HepG2 (cell line): ENCODE results near the gene EPM2A. TPM values are rescaled to one million over a fixed set of nuclear protein-coding genes. Genes with fewer than 3 reads are reported as not detected.

Experiments
- ARNT ChIP-seq: fragments of 450-650 bp; IDR thresholded peaks from 2 replicates; pipeline ENCODE4 v1.6.1; 2017
- FOXA3 ChIP-seq: IDR thresholded peaks from 2 replicates; pipeline ENCODE4 v1.6.1; 2016; ENCODE audit warnings: missing genetic modification reagents, missing compliant biosample characterization
- KDM3A ChIP-seq: IDR thresholded peaks from 2 replicates; pipeline ENCODE4 v1.6.1; 2018; ENCODE audit warnings: low read depth, missing compliant biosample characterization
- KDM5A ChIP-seq: fragments of 200-600 bp; sonication (generic); IDR thresholded peaks from 2 replicates; pipeline ENCODE4 v1.7.0; 2018; ENCODE audit warnings: antibody characterized with exemption, mild to moderate bottlenecking, low read length, borderline replicate concordance
- KDM6A ChIP-seq: IDR thresholded peaks from 2 replicates; pipeline ENCODE4 v1.6.1; 2016; ENCODE audit warnings: low read depth
- MED1 ChIP-seq: sonication (generic); formaldehyde crosslinking; IDR thresholded peaks from 2 replicates; pipeline ENCODE4 v1.4.0; 2020; ENCODE audit warnings: missing genetic modification reagents
- MTF2 ChIP-seq: sonication (generic); formaldehyde crosslinking; IDR thresholded peaks from 2 replicates; pipeline ENCODE4 v1.5.0; 2020; ENCODE audit warnings: missing genetic modification reagents, borderline replicate concordance
- NR2C2 ChIP-seq: sonication (generic); formaldehyde crosslinking; IDR thresholded peaks from 2 replicates; pipeline ENCODE4 v1.4.0; 2020; ENCODE audit warnings: missing genetic modification reagents, mild to moderate bottlenecking, moderate library complexity, borderline replicate concordance
- PCBP1 ChIP-seq: fragments of 200-400 bp; formaldehyde crosslinking; IDR thresholded peaks from 2 replicates; pipeline ENCODE4 v1.6.1; 2017; ENCODE audit warnings: mild to moderate bottlenecking, low read depth, low read length, borderline replicate concordance
- RARG ChIP-seq: sonication (generic); formaldehyde crosslinking; IDR thresholded peaks from 2 replicates; pipeline ENCODE4 v1.4.0; 2020; ENCODE audit warnings: low read depth, mild to moderate bottlenecking, missing genetic modification reagents
- REPIN1 ChIP-seq: sonication (generic); formaldehyde crosslinking; IDR thresholded peaks from 2 replicates; pipeline ENCODE4 v1.8.0; 2022; ENCODE audit warnings: missing genetic modification reagents, low read depth, mild to moderate bottlenecking, borderline replicate concordance
- SALL1 ChIP-seq: sonication (generic); formaldehyde crosslinking; IDR thresholded peaks from 2 replicates; pipeline ENCODE4 v1.8.0; 2022; ENCODE audit warnings: mild to moderate bottlenecking, missing genetic modification reagents
- SOX5 ChIP-seq: IDR thresholded peaks from 2 replicates; pipeline ENCODE4 v1.6.1; 2016; ENCODE audit warnings: borderline replicate concordance
- TEAD2 ChIP-seq: sonication (generic); formaldehyde crosslinking; IDR thresholded peaks from 2 replicates; pipeline ENCODE4 v1.9.0; 2021; ENCODE audit warnings: missing genetic modification reagents
- YEATS4 ChIP-seq: sonication (generic); formaldehyde crosslinking; IDR thresholded peaks from 2 replicates; pipeline ENCODE4 v1.4.0; 2020; ENCODE audit warnings: missing genetic modification reagents, borderline replicate concordance
- ZNF225 ChIP-seq: sonication (generic); formaldehyde crosslinking; IDR thresholded peaks from 2 replicates; pipeline ENCODE4 v1.4.0; 2020; ENCODE audit warnings: mild to moderate bottlenecking, missing genetic modification reagents
- ZNF230 ChIP-seq: sonication (generic); formaldehyde crosslinking; IDR thresholded peaks from 2 replicates; pipeline ENCODE4 v1.4.0; 2020; ENCODE audit warnings: mild to moderate bottlenecking, missing genetic modification reagents
- ZNF343 ChIP-seq: sonication (generic); formaldehyde crosslinking; IDR thresholded peaks from 2 replicates; pipeline ENCODE4 v1.4.0; 2020; ENCODE audit warnings: mild to moderate bottlenecking, missing genetic modification reagents
- ZNF558 ChIP-seq: sonication (generic); formaldehyde crosslinking; IDR thresholded peaks from 2 replicates; pipeline ENCODE4 v1.9.0; 2022; ENCODE audit warnings: mild to moderate bottlenecking, missing genetic modification reagents, borderline replicate concordance
- ZNF713 ChIP-seq: sonication (generic); formaldehyde crosslinking; IDR thresholded peaks from 2 replicates; pipeline ENCODE4 v1.4.0; 2020; ENCODE audit warnings: mild to moderate bottlenecking, missing genetic modification reagents
- ZNF746 ChIP-seq: sonication (generic); formaldehyde crosslinking; IDR thresholded peaks from 2 replicates; pipeline ENCODE4 v1.8.0; 2022; ENCODE audit warnings: mild to moderate bottlenecking, missing genetic modification reagents
- ZNF878 ChIP-seq: sonication (generic); formaldehyde crosslinking; IDR thresholded peaks from 2 replicates; pipeline ENCODE4 v1.8.1; 2023; ENCODE audit warnings: mild to moderate bottlenecking, missing genetic modification reagents, moderate library complexity
- polyA plus RNA-seq, 8 experiments: library from polyadenylated mRNA; depleted of rRNA in 3 of 8; stranded (reverse) in 7 of 8; unstranded in 1 of 8; fragments of >200 nt; fragmentation: Illumina TruSeq in 4 of 8; extraction: Trizol in 4 of 8; gene quantifications; 2 replicates each; pipeline versions ENCODE4 v1.2.1 to v1.2.3, GENCODE V29; 2011 to 2016; ENCODE audit warnings: low read depth in 4 of 8, missing spikeins in 1 of 8, mixed read lengths in 1 of 8; ENCODE audit not compliant: insufficient read depth in 1 of 8
- total RNA-seq, 5 experiments: library from RNA; depleted of rRNA; stranded (reverse); fragments of >200 nt; fragmentation: Illumina TruSeq; extraction: Trizol; gene quantifications; 2 replicates each; pipeline ENCODE4 v1.2.3, GENCODE V29; 2016; ENCODE audit warnings: low read depth in 1 of 5
- TF ChIP-seq, protein P1 (sequence below): sonication (generic); formaldehyde crosslinking; IDR thresholded peaks from 2 replicates; pipeline ENCODE4 v1.8.1; 2023; ENCODE audit warnings: mild to moderate bottlenecking, inconsistent platforms, moderate library complexity, missing genetic modification reagents, borderline replicate concordance
- TF ChIP-seq, protein P2 (sequence below): IDR thresholded peaks from 2 replicates; pipeline ENCODE4 v1.6.1; 2016; ENCODE audit warnings: low read depth, borderline replicate concordance
- TF ChIP-seq, protein P3 (sequence below): IDR thresholded peaks from 2 replicates; pipeline ENCODE4 v1.6.1; 2016; ENCODE audit warnings: control low read depth
- TF ChIP-seq, protein P4 (sequence below): sonication (generic); formaldehyde crosslinking; IDR thresholded peaks from 2 replicates; pipeline ENCODE4 v1.4.0; 2020; ENCODE audit warnings: mild to moderate bottlenecking, missing genetic modification reagents

Gene EPM2A
- total and polyA plus RNA-seq, 2 of the 13 experiments (the other 11 are each of a cell fraction or from before 2014, with no cell fraction given) = 4.6 to 9.2 TPM

DNA sequence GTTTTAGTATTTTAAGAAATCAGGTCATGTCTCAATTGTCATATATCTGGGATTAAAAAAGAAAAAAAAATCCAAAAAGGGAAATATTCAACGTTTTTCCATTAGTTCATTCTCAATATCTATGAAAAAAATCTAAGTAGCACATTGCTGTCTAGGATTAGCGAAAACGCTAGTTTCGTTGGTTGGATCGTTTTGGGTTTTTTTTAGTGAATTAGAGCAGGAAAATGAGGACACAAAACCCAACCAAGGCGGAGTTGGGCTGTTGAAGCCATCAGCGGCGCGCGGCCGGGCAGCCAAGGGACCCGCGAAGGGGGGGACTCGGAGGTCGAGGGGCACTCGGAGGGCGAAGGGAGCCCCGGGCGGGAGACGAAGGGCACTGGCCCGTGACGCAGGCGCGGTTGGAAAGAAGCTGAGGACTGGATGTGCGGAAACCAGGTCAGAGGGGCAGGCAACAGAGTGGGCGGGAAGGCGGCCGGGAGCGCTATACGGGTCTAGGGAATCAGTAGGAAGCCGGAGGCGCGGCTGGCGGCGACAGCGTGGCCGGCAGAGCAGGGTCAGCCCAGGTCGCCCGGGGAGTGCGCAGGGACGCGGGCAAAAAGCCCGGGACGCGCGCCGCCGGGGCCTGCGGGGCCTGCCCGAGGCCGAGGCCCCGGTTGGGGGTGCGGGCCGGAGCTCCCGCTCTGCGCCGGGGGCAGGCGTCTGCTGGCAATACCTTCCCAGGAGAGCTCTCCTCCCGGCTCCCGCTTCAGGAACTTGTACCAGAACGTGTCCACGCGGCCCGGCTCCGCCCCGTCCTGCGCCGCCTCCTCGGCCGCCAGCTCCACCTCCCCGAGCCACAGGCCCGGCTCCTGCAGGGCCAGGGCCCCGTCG, 599 bp downstream of the EPM2A start (continued):
- TF ChIP-seq, protein P1, sequence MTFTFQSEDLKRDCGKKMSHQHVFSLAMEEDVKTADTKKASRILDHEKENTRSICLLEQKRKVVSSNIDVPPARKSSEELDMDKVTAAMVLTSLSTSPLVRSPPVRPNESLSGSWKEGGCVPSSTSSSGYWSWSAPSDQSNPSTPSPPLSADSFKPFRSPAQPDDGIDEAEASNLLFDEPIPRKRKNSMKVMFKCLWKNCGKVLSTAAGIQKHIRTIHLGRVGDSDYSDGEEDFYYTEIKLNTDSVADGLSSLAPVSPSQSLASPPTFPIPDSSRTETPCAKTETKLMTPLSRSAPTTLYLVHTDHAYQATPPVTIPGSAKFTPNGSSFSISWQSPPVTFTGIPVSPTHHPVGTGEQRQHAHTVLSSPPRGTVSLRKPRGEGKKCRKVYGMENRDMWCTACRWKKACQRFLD (CRISPR knock-in tag) = no peak
- TF ChIP-seq ZNF225 (no peak; the same call in 1 of the 2 replicates), ZNF230 (CRISPR knock-in tag) (no peak; the same call in 1 of the 2 replicates), REPIN1 (CRISPR knock-in tag) (peak; percentile 78; the same call in 1 of the 2 replicates), ZNF558 (0 out of 2 replicates have a peak, but pooled peaks have one; percentile 15), KDM3A (CRISPR knock-in tag) (0 out of 2 replicates have a peak, but pooled peaks have one; percentile 50), RARG (CRISPR knock-in tag) (peak; percentile 79), KDM5A (no peak), MTF2 (CRISPR knock-in tag) (peak; percentile 79), YEATS4 (peak; percentile 85), ARNT (no peak), PCBP1 (0 out of 2 replicates have a peak, but pooled peaks have one; percentile 69), SOX5 (CRISPR knock-in tag) (no peak), KDM6A (0 out of 2 replicates have a peak, but pooled peaks have one; percentile 13), ZNF878 (CRISPR knock-in tag) (peak; percentile 61), NR2C2 (CRISPR knock-in tag) (peak; percentile 92), ZNF343 (CRISPR knock-in tag) (peak; percentile 16), SALL1 (CRISPR knock-in tag) (peak; percentile 96), ZNF713 (CRISPR knock-in tag) (0 out of 2 replicates have a peak, but pooled peaks have one; percentile 84), FOXA3 (peak; percentile 67), ZNF746 (CRISPR knock-in tag) (peak; percentile 87), MED1 (CRISPR knock-in tag) (peak; percentile 80), TEAD2 (CRISPR knock-in tag) (0 out of 2 replicates have a peak, but pooled peaks have one; percentile 18)
- TF ChIP-seq, protein P2, sequence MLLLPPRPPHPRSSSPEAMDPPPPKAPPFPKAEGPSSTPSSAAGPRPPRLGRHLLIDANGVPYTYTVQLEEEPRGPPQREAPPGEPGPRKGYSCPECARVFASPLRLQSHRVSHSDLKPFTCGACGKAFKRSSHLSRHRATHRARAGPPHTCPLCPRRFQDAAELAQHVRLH (CRISPR knock-in tag) = peak; percentile 92; the same call in 1 of the 2 replicates
- TF ChIP-seq, protein P3, sequence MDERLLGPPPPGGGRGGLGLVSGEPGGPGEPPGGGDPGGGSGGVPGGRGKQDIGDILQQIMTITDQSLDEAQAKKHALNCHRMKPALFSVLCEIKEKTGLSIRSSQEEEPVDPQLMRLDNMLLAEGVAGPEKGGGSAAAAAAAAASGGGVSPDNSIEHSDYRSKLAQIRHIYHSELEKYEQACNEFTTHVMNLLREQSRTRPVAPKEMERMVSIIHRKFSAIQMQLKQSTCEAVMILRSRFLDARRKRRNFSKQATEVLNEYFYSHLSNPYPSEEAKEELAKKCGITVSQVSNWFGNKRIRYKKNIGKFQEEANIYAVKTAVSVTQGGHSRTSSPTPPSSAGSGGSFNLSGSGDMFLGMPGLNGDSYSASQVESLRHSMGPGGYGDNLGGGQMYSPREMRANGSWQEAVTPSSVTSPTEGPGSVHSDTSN (CRISPR knock-in tag) = no peak
- TF ChIP-seq, protein P4, sequence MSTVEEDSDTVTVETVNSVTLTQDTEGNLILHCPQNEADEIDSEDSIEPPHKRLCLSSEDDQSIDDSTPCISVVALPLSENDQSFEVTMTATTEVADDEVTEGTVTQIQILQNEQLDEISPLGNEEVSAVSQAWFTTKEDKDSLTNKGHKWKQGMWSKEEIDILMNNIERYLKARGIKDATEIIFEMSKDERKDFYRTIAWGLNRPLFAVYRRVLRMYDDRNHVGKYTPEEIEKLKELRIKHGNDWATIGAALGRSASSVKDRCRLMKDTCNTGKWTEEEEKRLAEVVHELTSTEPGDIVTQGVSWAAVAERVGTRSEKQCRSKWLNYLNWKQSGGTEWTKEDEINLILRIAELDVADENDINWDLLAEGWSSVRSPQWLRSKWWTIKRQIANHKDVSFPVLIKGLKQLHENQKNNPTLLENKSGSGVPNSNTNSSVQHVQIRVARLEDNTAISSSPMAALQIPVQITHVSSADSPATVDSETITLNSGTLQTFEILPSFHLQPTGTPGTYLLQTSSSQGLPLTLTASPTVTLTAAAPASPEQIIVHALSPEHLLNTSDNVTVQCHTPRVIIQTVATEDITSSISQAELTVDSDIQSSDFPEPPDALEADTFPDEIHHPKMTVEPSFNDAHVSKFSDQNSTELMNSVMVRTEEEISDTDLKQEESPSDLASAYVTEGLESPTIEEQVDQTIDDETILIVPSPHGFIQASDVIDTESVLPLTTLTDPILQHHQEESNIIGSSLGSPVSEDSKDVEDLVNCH = no peak
